ENCODE data around the gene SPPL2C.

- no peak for TF ChIP-seq CTCF (conservative IDR thresholded peaks at IDR 0.05; ENCODE audit: low read depth, low read length)
- TF ChIP-seq EZH2 (IDR thresholded peaks at IDR 0.05; ENCODE audit: borderline replicate concordance, low read depth, low read length, poor library complexity, severe bottlenecking) = no peak
These were observed 7.1 kb upstream of the SPPL2C start for GRCh38 chr17:45837603-45838002.
